Left lung (tissue), 10 donors: ENCODE data around the gene SPR. TPM values are rescaled to one million over a fixed set of nuclear protein-coding genes. Genes with fewer than 3 reads are reported as not detected.

Experiments used
- ATAC-seq: fragments of 200-7000 bp; cut with Tn5 transposase; one replicate; pipeline ENCODE4 v1.9.1; 2020; ENCODE audit warnings: moderate library complexity
- DNase-seq, 4 donors: peaks; one replicate each; pipeline ENCODE4 v3.0.0-alpha.2; 2013 to 2020
- H3K27ac ChIP-seq, 2 donors: fragments of 200-600 bp; sonication (generic) in 1 of 2; one replicate each; pipeline versions ENCODE4 v1.5.0 to v1.8.0; 2020 to 2021
- H3K27me3 ChIP-seq, 2 donors: fragments of 200-600 bp; sonication (generic) in 1 of 2; one replicate each; pipeline versions ENCODE4 v1.5.0 to v1.8.0; 2020 to 2021
- H3K36me3 ChIP-seq, 2 donors: fragments of 200-600 bp; sonication (generic) in 1 of 2; one replicate each; pipeline versions ENCODE4 v1.5.0 to v1.8.0; 2020 to 2021
- H3K4me1 ChIP-seq, 2 donors: fragments of 200-600 bp; one replicate each; pipeline ENCODE4 v1.8.0; 2021
- H3K4me3 ChIP-seq, 2 donors: fragments of 200-600 bp; sonication (generic) in 1 of 2; one replicate each; pipeline versions ENCODE4 v1.5.0 to v1.8.0; 2020 to 2021; ENCODE audit warnings: mild to moderate bottlenecking in 1 of 2
- H3K9me3 ChIP-seq, 2 donors: fragments of 200-600 bp; sonication (generic) in 1 of 2; one replicate each; pipeline versions ENCODE4 v1.5.0 to v1.8.0; 2020 to 2021
- CTCF ChIP-seq, 2 donors: fragments of 200-600 bp; sonication (generic) in 1 of 2; IDR thresholded peaks; one replicate each; pipeline versions ENCODE4 v1.5.0 to v1.8.0; 2021; ENCODE audit warnings: antibody characterized with exemption in 2 of 2
- intact Hi-C, 2 donors: fragments of 100-400 bp; cut with DNase I; formaldehyde crosslinking; loops; one replicate each; pipeline versions ENCODE4 v1.11.2 to v1.14.2; 2022
- polyA plus RNA-seq, 6 donors: library from polyadenylated mRNA; unstranded; fragments of 120-200 nt; gene quantifications; one replicate each; pipeline ENCODE4 v1.2.1, GENCODE V29; 2013; ENCODE audit not compliant: insufficient read length in 6 of 6
- total RNA-seq, 2 donors: library from RNA; stranded (reverse); fragmentation: NEBNext Ultra II Directional; extraction: Animal tissue kit (Norgen Biotek cat#: 25700); gene quantifications; one replicate each; pipeline ENCODE4 v1.2.1, GENCODE V29; 2021
- donor health status: DM: no; HTN: yes; CAD: no.
- donor health status: DM: no; HTN: no; CAD: no.

Gene SPR
- total and polyA plus RNA-seq, 8 donors: 5.2 to 41.9 (median 6.0) TPM

- H3K4me3 ChIP-seq: peak overlapping the region in 1 of 2 donors; percentile 75
- intact Hi-C loops: no loop called here
- no peak for TF ChIP-seq CTCF (IDR thresholded peaks at IDR 0.05)
Observed at GRCh38 chr2:72888438-72889202, 1.4 kb downstream of the SPR start.

GRCh38 chr2:72889991-72890390 is 2.8 kb downstream of the SPR start:
- no peak overlapping the region for H3K4me3 ChIP-seq
- no peak overlapping the region for H3K27ac ChIP-seq
- DNase-seq (no peak), ATAC-seq (no peak)
- peaks cover 0 to 14% of the 10 kb centered on the region in 2 donors for H3K36me3 ChIP-seq
- TF ChIP-seq CTCF (IDR thresholded peaks at IDR 0.05): no peak
- peaks cover 16 to 28% of the 10 kb centered on the region in 2 donors for H3K4me1 ChIP-seq
- intact Hi-C loops: loop anchor here in 1 of 2 donors (5.0 kb wide), 1 partner anchor 272 kb away; no protein-coding TSS in a partner anchor
- H3K9me3 ChIP-seq: no peaks in the 10 kb centered on the region
- peaks cover 0 to 51% of the 10 kb centered on the region in 2 donors for H3K27me3 ChIP-seq

More at GRCh38 chr2:72888438-72889202, 1.4 kb downstream of the SPR start:
- H3K9me3 ChIP-seq: no peaks in the 10 kb centered on the region
- peaks cover 16 to 28% of the 10 kb centered on the region in 2 donors for H3K4me1 ChIP-seq
- ATAC-seq (no peak), DNase-seq (no peak)
- H3K27ac ChIP-seq: no peak overlapping the region
- H3K27me3 ChIP-seq: peaks cover 0 to 46% of the 10 kb centered on the region in 2 donors
- peaks cover 0 to 14% of the 10 kb centered on the region in 2 donors for H3K36me3 ChIP-seq

DNA sequence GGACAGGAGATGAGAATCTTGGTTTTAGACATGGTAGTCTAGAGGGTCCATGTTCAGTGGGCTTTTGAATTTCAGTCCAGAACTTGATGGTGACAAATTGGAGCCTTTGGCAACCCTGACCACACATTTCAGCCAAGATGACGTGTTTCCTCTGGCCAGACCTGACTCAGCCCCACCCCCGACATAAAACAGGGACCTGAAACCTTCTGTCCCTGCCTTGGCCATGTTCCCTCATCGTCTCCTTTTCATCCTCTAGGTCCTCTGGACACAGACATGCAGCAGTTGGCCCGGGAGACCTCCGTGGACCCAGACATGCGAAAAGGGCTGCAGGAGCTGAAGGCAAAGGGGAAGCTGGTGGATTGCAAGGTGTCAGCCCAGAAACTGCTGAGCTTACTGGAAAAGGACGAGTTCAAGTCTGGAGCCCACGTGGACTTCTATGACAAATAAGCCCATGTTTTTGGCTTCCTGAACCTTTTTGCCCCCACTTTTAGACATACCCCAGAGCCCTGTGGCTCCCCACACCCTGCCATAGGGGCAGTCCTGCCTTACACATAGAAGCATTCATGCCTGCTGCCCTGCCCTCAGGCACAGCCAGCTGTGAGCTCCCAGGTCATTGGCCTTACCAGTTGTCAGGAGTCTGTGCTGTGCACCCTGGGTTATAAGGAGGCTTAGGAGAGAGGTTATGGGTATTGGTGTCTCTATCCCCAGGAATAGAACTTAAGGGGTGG is 4.0 kb downstream of the SPR start:
- Histone ChIP-seq H3K27me3 (peaks cover 0 to 53% of the 10 kb centered on the region in 2 donors), H3K4me3 (no peak overlapping the region), H3K4me1 (peaks cover 18 to 39% of the 10 kb centered on the region in 2 donors), H3K27ac (no peak overlapping the region), H3K36me3 (peaks cover 0 to 14% of the 10 kb centered on the region in 2 donors), H3K9me3 (no peaks in the 10 kb centered on the region)
- intact Hi-C loops: loop anchor here in 1 of 2 donors (5.0 kb wide), 1 partner anchor 271 kb away; no protein-coding TSS in a partner anchor
- DNase-seq: no peak
- no peak for TF ChIP-seq CTCF (IDR thresholded peaks at IDR 0.05)
- no peak for ATAC-seq

GRCh38 chr2:72892506-72893173 is 5.4 kb downstream of the SPR start:
- peaks cover 12 to 32% of the 10 kb centered on the region in 2 donors for H3K4me1 ChIP-seq
- H3K4me3 ChIP-seq: no peak overlapping the region
- intact Hi-C loops: loop anchor here in 1 of 2 donors (5.0 kb wide), 1 partner anchor 270 kb away; no protein-coding TSS in a partner anchor
- H3K27ac ChIP-seq: no peak overlapping the region
- peaks cover 0 to 48% of the 10 kb centered on the region in 2 donors for H3K27me3 ChIP-seq
- DNase-seq (peak; percentile 49 to 90 (median 76)), ATAC-seq (peak; percentile 81)
- peak; percentile 68 to 72 for TF ChIP-seq CTCF (IDR thresholded peaks at IDR 0.05)
- peaks cover 0 to 14% of the 10 kb centered on the region in 2 donors for H3K36me3 ChIP-seq
- H3K9me3 ChIP-seq: no peaks in the 10 kb centered on the region
